ENCODE measurements around the gene PPP1R15A.

DNA sequence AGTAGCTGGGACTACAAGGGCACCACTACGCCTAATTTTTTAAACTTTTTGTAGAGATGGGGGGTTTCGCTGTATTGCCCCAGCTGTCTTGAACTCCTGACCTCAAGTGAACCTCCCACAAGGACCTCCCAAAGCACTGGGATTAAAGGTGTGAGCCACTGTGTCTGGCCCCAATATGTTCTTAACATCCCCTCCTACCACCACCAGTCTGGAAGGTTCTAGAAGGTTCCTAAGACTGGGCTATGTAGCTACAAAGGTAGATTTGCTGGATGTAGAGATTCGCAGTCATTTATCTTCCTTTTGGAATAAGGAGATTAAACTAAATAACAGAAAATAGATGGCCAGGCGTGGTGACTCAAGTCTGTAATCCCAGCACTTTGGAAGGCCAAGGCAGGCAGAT is 41.3 kb upstream of the PPP1R15A start:
- TF ChIP-seq EP300 (IDR thresholded peaks at IDR 0.05) (no peak), POLR2AphosphoS5 (IDR thresholded peaks at IDR 0.05) (no peak), POLR2A (IDR thresholded peaks at IDR 0.05) (no peak)
- TF ChIP-seq, protein P1, sequence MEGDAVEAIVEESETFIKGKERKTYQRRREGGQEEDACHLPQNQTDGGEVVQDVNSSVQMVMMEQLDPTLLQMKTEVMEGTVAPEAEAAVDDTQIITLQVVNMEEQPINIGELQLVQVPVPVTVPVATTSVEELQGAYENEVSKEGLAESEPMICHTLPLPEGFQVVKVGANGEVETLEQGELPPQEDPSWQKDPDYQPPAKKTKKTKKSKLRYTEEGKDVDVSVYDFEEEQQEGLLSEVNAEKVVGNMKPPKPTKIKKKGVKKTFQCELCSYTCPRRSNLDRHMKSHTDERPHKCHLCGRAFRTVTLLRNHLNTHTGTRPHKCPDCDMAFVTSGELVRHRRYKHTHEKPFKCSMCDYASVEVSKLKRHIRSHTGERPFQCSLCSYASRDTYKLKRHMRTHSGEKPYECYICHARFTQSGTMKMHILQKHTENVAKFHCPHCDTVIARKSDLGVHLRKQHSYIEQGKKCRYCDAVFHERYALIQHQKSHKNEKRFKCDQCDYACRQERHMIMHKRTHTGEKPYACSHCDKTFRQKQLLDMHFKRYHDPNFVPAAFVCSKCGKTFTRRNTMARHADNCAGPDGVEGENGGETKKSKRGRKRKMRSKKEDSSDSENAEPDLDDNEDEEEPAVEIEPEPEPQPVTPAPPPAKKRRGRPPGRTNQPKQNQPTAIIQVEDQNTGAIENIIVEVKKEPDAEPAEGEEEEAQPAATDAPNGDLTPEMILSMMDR (IDR thresholded peaks at IDR 0.05), result no peak

Measured in upper lobe of left lung (tissue), 4 donors.